SU-DHL-6 (cell line): ENCODE results near the gene AJAP1.

ENCODE experiments used
- H2AFZ ChIP-seq: fragments of 200-600 bp; sonication (generic); 2 replicates; pipeline ENCODE4 v1.6.1; 2014; ENCODE audit warnings: low read depth, mild to moderate bottlenecking, moderate library complexity, mixed read lengths, antibody characterized with exemption, low read length; ENCODE audit not compliant: severe bottlenecking
- H3F3A ChIP-seq: fragments of 200-600 bp; shearing (Covaris generic); 2 replicates; pipeline ENCODE4 v1.6.0; 2016; ENCODE audit warnings: antibody characterized with exemption, mild to moderate bottlenecking; ENCODE audit not compliant: insufficient read depth
- H3K27ac ChIP-seq: fragments of 200-600 bp; sonication (generic); 2 replicates; pipeline ENCODE4 v1.5.1; 2016; ENCODE audit warnings: low read depth, mild to moderate bottlenecking, low read length, moderate library complexity, mixed read lengths
- H3K27me3 ChIP-seq: fragments of 200-600 bp; sonication (generic), shearing (Covaris generic); 2 replicates; pipeline ENCODE4 v1.6.0; 2014; ENCODE audit warnings: mild to moderate bottlenecking, low read length
- H3K36me3 ChIP-seq: fragments of 200-600 bp; sonication (generic); 2 replicates; pipeline ENCODE4 v1.6.1; 2014; ENCODE audit warnings: mild to moderate bottlenecking, low read length, mixed read lengths
- H3K4me2 ChIP-seq: fragments of 300-600, 200-600 bp; shearing (Covaris generic), sonication (generic); 2 replicates; pipeline ENCODE4 v1.6.0; 2014; ENCODE audit warnings: low read length, low read depth, mild to moderate bottlenecking; ENCODE audit not compliant: poor library complexity, severe bottlenecking
- H3K4me3 ChIP-seq: fragments of 200-600 bp; sonication (generic); 2 replicates; pipeline ENCODE4 v1.5.1; 2014; ENCODE audit warnings: antibody characterized with exemption, low read length, mild to moderate bottlenecking, mixed read lengths; ENCODE audit not compliant: insufficient read depth, poor library complexity, severe bottlenecking
- H3K79me2 ChIP-seq: fragments of 200-600 bp; sonication (generic); 2 replicates; pipeline ENCODE4 v1.6.1; 2014; ENCODE audit warnings: mild to moderate bottlenecking, low read length, moderate library complexity; ENCODE audit not compliant: insufficient read depth
- H3K9ac ChIP-seq: fragments of 200-600 bp; sonication (generic); 2 replicates; pipeline ENCODE4 v1.7.0; 2014; ENCODE audit warnings: mild to moderate bottlenecking, low read length
- H3K9me2 ChIP-seq: fragments of 200-600 bp; sonication (generic); replicated peaks from 2 replicates; pipeline ENCODE4 v1.6.1; 2014; ENCODE audit warnings: low read length; ENCODE audit not compliant: insufficient read depth
- H3K9me3 ChIP-seq: fragments of 200-600 bp; sonication (generic); 2 replicates; pipeline ENCODE4 v1.6.1; 2014; ENCODE audit warnings: low read length, mixed read lengths; ENCODE audit not compliant: insufficient read depth
- H4K20me1 ChIP-seq: fragments of 200-600 bp; sonication (generic); 2 replicates; pipeline ENCODE4 v1.6.1; 2014; ENCODE audit warnings: low read depth, mild to moderate bottlenecking, antibody characterized with exemption, low read length, moderate library complexity, mixed read lengths
- CTCF ChIP-seq: fragments of 200-600 bp; sonication (generic); IDR thresholded peaks from one replicate; pipeline ENCODE4 v1.5.1; 2017; ENCODE audit warnings: antibody characterized with exemption, mild to moderate bottlenecking, low read length, moderate library complexity; ENCODE audit not compliant: insufficient read depth, poor library complexity, severe bottlenecking
- EZH2phosphoT487 ChIP-seq: fragments of 200-600 bp; sonication (generic), shearing (Covaris generic); conservative IDR thresholded peaks from 2 replicates; pipeline ENCODE4 v1.6.1; 2018; ENCODE audit warnings: mild to moderate bottlenecking, antibody characterized with exemption, low read length, moderate library complexity, mixed read lengths

AJAP1 gene

GRCh38 chr1:4690951-4691675, 36.7 kb downstream of the AJAP1 start:
- Histone ChIP-seq H3K9me3 (no peaks in the 10 kb centered on the region), H3K9ac (no peak overlapping the region), H3K27me3 (no peaks in the 10 kb centered on the region), H2AFZ (no peak overlapping the region), H4K20me1 (no peaks in the 10 kb centered on the region), H3F3A (no peaks in the 10 kb centered on the region), H3K27ac (no peak overlapping the region), H3K9me2 (no peaks in the 10 kb centered on the region), H3K4me3 (no peak overlapping the region), H3K79me2 (no peaks in the 10 kb centered on the region), H3K4me2 (no peak overlapping the region), H3K36me3 (no peaks in the 10 kb centered on the region)
- TF ChIP-seq EZH2phosphoT487 = no peak
- no peak for TF ChIP-seq CTCF

GRCh38 chr1:4691766-4692405, 37.5 kb downstream of the AJAP1 start:
- Histone ChIP-seq H2AFZ (no peak overlapping the region), H3K9me3 (no peaks in the 10 kb centered on the region), H3F3A (no peaks in the 10 kb centered on the region), H4K20me1 (no peaks in the 10 kb centered on the region), H3K9ac (no peak overlapping the region), H3K27ac (no peak overlapping the region), H3K9me2 (no peaks in the 10 kb centered on the region), H3K4me2 (no peak overlapping the region), H3K27me3 (no peaks in the 10 kb centered on the region), H3K79me2 (no peaks in the 10 kb centered on the region), H3K4me3 (no peak overlapping the region), H3K36me3 (no peaks in the 10 kb centered on the region)
- TF ChIP-seq CTCF (no peak), EZH2phosphoT487 (no peak)

DNA sequence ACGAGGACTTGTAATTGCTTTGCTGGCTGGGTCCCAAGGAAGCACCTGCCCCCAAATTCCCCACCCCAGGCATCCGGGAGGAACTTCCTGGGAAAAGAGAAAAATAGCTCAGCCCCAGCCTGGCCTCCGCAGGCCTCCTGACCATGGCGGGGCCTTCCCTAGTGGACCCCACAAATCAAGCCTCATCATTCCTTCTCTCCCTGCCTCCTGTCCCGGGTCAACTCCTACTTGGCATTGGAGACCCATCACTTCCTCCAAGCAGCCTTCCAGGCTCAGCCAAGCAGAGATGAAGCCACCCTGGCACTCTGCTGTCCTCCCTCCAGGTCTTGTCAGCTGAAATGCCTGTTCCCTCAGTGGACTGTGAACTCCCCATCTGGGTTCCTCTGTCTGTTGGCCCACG, 38.0 kb downstream of the AJAP1 start:
- no peak overlapping the region for H3K4me2 ChIP-seq
- no peaks in the 10 kb centered on the region for H3K79me2 ChIP-seq
- no peak overlapping the region for H3K9ac ChIP-seq
- no peak for TF ChIP-seq CTCF
- TF ChIP-seq EZH2phosphoT487 = no peak
- H4K20me1 ChIP-seq = no peaks in the 10 kb centered on the region
- H3K27ac ChIP-seq = no peak overlapping the region
- H3K36me3 ChIP-seq = no peaks in the 10 kb centered on the region
- no peaks in the 10 kb centered on the region for H3K9me2 ChIP-seq
- H3K4me3 ChIP-seq = no peak overlapping the region
- H3K9me3 ChIP-seq = no peaks in the 10 kb centered on the region
- no peaks in the 10 kb centered on the region for H3F3A ChIP-seq
- no peaks in the 10 kb centered on the region for H3K27me3 ChIP-seq
- H2AFZ ChIP-seq = no peak overlapping the region
